RWPE2 (cell line): Measurements from ENCODE around the gene USP6NL.
"Not testable (repeated sequence)": the region's sequence is repeated elsewhere in the genome, so short reads cannot be mapped to it uniquely, and the experiment has no call there.

Experiments used
- ATAC-seq: fragments of 200-7000 bp; cut with Tn5 transposase; 3 replicates; pipeline ENCODE4 v1.9.1; 2021; ENCODE audit warnings: low read depth
- DNase-seq: peaks from one replicate; pipeline ENCODE4 v3.0.0-alpha.2; 2020; ENCODE audit warnings: low spot score
- H3K27ac ChIP-seq: fragments of 450-650 bp; 2 replicates; pipeline ENCODE4 v1.5.1; 2017; ENCODE audit warnings: mild to moderate bottlenecking; ENCODE audit not compliant: poor library complexity, severe bottlenecking
- H3K27me3 ChIP-seq: fragments of 250-450 bp; sonication (Bioruptor Pico); 2 replicates; pipeline ENCODE4 v1.5.1; 2021; ENCODE audit warnings: mild to moderate bottlenecking, moderate library complexity; ENCODE audit not compliant: insufficient read depth, poor library complexity, severe bottlenecking
- H3K36me3 ChIP-seq: fragments of 250-450 bp; sonication (Bioruptor Pico); 2 replicates; pipeline ENCODE4 v1.5.1; 2020; ENCODE audit warnings: low read depth, mild to moderate bottlenecking, moderate library complexity
- H3K4me1 ChIP-seq: fragments of 250-450 bp; sonication (Bioruptor Pico); 2 replicates; pipeline ENCODE4 v1.5.1; 2021; ENCODE audit warnings: mild to moderate bottlenecking, moderate library complexity; ENCODE audit not compliant: insufficient read depth, poor library complexity, severe bottlenecking
- H3K4me3 ChIP-seq: fragments of 250-450 bp; sonication (Bioruptor Pico); 2 replicates; pipeline ENCODE4 v1.5.1; 2021; ENCODE audit warnings: mild to moderate bottlenecking, moderate library complexity; ENCODE audit not compliant: severe bottlenecking
- H3K9me3 ChIP-seq: fragments of 250-450 bp; sonication (Bioruptor Pico); 2 replicates; pipeline ENCODE4 v1.5.1; 2021; ENCODE audit warnings: mild to moderate bottlenecking, moderate library complexity; ENCODE audit not compliant: severe bottlenecking
- TF ChIP-seq, protein P1 (sequence below): fragments of 450-650 bp; IDR thresholded peaks from one replicate; pipeline ENCODE4 v1.5.1; 2017; ENCODE audit warnings: mild to moderate bottlenecking, moderate library complexity; ENCODE audit not compliant: poor library complexity, severe bottlenecking

The USP6NL gene

DNA sequence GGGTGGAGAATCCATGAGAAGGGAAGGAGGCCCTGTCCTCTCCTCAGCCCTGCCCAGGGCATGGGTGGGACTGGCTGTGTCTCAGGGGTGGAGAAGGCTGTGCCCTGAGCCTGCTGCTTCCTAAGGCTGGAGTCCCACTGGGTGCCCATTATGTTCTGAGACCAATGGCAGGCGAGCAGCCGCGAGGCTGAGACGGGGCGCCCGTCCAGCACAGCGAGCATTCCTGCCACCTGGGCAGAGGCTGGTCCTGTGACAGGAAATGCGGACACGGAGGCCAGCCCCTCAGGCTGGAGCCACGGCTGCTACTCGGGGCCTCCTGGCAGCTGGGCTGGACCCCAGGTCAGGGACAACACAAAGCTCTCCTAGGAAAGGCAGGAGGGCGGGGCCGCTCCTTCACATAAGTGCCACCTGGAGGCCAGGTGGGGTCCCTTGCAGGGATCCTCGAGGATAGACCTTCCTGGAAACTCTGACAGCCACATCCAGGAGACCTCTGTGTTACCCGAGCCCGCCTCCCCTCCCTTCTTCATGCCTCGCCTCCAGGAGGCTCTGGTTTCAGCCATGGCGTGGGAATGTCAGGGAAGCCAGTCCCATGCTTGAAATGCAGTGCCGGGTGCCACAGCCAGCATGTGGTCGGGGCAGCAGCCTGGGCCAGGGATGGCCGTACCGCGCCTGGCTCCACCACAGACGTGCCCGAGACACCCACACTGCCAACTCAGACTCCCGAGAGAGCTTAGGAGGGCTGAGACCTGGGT lies 173.9 kb downstream of the USP6NL start:
- DNase-seq (no peak), ATAC-seq (no peak)
- no peaks in the 10 kb centered on the region for H3K27me3 ChIP-seq
- TF ChIP-seq, protein P1, sequence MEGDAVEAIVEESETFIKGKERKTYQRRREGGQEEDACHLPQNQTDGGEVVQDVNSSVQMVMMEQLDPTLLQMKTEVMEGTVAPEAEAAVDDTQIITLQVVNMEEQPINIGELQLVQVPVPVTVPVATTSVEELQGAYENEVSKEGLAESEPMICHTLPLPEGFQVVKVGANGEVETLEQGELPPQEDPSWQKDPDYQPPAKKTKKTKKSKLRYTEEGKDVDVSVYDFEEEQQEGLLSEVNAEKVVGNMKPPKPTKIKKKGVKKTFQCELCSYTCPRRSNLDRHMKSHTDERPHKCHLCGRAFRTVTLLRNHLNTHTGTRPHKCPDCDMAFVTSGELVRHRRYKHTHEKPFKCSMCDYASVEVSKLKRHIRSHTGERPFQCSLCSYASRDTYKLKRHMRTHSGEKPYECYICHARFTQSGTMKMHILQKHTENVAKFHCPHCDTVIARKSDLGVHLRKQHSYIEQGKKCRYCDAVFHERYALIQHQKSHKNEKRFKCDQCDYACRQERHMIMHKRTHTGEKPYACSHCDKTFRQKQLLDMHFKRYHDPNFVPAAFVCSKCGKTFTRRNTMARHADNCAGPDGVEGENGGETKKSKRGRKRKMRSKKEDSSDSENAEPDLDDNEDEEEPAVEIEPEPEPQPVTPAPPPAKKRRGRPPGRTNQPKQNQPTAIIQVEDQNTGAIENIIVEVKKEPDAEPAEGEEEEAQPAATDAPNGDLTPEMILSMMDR: no peak
- no peak overlapping the region for H3K27ac ChIP-seq
- no peaks in the 10 kb centered on the region for H3K4me1 ChIP-seq
- no peaks in the 10 kb centered on the region for H3K36me3 ChIP-seq
- no peaks in the 10 kb centered on the region for H3K9me3 ChIP-seq
- no peak overlapping the region for H3K4me3 ChIP-seq

GRCh38 chr10:11436445-11436844 lies 175.0 kb downstream of the USP6NL start:
- not testable (repeated sequence) for ATAC-seq, H3K27ac ChIP-seq, H3K27me3 ChIP-seq, H3K36me3 ChIP-seq, H3K4me1 ChIP-seq, H3K4me3 ChIP-seq, DNase-seq, H3K9me3 ChIP-seq

GRCh38 chr10:11435581-11435981 lies 175.9 kb downstream of the USP6NL start:
- TF ChIP-seq, protein P1: no peak
- H3K36me3 ChIP-seq: no peaks in the 10 kb centered on the region
- H3K27me3 ChIP-seq: no peaks in the 10 kb centered on the region
- H3K9me3 ChIP-seq: no peaks in the 10 kb centered on the region
- H3K4me3 ChIP-seq: no peak overlapping the region
- no peak for DNase-seq
- H3K27ac ChIP-seq: no peak overlapping the region
- ATAC-seq: no peak
- H3K4me1 ChIP-seq: no peaks in the 10 kb centered on the region

DNA sequence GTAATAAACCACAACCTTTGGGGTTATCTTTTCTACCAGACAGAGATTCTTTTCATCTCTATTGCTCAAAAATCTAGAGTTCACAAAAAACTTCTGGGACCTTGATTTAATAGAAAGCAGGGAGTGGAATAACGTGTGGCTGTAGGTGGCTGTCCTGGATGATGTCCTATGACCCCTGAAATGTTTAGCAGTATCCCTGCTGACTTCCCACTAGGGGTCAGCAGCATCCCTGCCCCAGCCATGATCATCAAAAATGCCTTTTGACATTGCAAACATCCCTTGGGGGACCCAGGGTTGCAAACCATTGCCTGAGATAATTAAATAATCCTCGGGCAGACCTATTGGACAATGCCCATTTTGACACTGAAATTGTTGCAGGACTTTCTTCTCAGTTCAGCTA lies 177.1 kb downstream of the USP6NL start:
- no peak for ATAC-seq
- DNase-seq: no peak
- H3K4me1 ChIP-seq: no peaks in the 10 kb centered on the region
- no peak overlapping the region for H3K4me3 ChIP-seq
- H3K9me3 ChIP-seq: no peaks in the 10 kb centered on the region
- TF ChIP-seq, protein P1: peak; percentile 40
- no peaks in the 10 kb centered on the region for H3K36me3 ChIP-seq
- H3K27ac ChIP-seq: no peak overlapping the region
- H3K27me3 ChIP-seq: no peaks in the 10 kb centered on the region

DNA sequence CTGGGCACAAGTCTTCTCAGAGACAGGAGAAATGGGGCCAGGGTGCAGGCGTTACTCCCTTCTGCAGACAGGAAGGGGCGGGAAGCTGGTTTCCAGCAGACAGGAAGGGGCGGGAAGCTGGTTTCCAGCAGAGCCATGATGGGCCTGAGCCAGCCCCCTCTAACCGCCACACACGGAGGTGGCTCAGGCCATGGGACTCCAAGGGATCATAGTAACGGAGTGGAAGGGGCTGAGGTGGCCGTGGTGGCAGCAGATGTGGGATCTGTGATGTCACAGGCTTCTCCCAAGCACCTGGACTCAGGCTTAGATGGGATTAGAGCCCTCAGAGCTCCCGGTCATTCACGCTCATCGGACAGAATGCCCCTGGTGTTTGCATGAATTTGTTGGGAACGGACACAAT lies 177.8 kb downstream of the USP6NL start:
- no peaks in the 10 kb centered on the region for H3K36me3 ChIP-seq
- no peak for DNase-seq

More for the DNA sequence above, 177.8 kb downstream of the USP6NL start:
- TF ChIP-seq, protein P1: no peak
- Histone ChIP-seq H3K4me1 (no peaks in the 10 kb centered on the region), H3K27ac (no peak overlapping the region), H3K4me3 (no peak overlapping the region), H3K9me3 (no peaks in the 10 kb centered on the region), H3K27me3 (no peaks in the 10 kb centered on the region)
- ATAC-seq: no peak
